ENCODE results near the gene AP5Z1.

AP5Z1 gene

DNA sequence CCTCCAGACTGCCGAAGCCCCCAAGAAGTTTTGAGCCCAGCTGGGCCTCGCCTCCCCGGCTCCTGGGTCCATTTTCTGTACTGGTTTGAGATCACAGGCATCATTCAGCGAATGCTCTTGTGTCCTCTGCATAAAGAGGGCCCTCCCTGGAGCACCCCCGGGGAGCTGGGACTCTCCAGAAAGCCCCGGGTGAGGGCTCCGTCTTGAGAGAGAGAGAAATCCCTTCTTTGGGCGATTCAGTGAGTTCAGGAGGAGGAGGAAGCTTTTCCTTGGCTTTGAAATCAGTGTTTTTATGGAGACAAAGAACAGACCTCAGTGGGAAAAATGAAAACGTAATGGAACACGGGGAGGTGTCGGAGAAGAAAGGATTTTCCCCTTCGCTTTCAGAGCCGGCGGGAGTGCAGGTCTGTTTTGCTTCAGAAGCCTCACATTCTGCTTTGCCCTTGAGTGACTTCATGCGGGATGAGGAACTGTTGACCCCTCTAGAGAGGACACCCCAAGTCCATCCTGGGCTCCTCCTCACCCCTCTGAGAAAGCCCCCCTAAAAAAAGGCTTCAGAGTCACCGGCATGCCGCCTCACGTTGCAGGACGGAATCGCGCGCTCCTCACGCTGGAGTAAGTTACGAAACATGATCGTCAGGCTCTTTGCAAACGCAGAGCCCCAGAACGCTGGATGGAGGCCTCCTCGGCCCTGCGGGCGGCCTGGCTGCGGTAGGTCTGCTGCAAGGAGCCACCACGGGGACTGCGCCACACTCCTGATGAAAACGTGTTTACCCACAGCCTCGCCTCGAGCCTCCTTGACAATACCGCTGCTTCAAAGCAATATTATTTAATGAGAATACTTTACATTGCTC, 8.5 kb upstream of the AP5Z1 start:
- no peak for DNase-seq (ENCODE audit: low read depth)

DNA sequence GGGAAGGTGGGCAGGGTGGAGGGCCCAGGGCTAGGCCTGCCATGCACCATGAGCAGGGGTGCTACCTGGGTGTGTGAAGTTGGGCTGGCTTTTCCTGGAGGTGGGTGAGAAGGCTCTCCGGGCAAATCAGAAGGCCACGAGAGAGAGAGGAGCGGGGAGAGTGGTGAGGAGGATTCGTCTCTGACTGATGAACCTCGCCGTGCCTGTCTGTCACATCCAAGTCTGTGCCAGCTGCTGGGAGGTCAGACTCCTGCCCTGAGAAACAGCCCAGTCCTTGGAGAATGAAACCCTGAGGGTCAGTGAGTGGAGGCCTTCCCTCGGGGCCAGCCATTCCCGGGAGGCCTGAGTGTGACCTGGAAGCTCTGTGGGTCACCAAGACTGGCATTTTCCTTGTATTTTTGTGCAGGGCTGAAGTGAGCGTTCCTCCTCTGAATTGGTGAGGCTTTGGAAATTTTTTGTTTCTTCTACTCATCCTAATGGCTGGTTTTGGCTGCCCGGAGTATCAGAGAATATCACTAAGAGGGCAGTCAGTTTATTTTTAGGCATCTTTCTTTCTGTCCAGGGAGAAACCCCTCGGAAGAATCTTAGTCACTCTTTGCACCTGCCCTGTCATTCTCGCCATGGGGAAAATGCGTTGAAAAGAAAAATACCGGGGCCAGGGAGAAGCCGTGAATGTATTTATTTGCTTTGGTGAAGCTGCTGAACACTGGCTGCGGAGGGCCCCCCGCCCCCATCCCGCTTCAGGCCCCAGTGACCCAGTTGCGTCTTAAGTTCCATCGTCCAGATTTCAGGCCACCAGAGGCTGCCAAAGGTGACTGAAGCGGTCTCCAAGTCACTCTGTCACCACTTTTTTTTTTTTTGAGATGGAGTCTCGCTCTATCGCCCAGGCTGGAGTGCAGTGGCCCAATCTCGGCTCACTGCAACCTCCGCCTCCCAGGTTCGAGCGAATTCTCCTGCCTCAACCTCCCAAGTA, 6.5 kb upstream of the AP5Z1 start:
- DNase-seq (ENCODE audit: low read depth): no peak

DNA sequence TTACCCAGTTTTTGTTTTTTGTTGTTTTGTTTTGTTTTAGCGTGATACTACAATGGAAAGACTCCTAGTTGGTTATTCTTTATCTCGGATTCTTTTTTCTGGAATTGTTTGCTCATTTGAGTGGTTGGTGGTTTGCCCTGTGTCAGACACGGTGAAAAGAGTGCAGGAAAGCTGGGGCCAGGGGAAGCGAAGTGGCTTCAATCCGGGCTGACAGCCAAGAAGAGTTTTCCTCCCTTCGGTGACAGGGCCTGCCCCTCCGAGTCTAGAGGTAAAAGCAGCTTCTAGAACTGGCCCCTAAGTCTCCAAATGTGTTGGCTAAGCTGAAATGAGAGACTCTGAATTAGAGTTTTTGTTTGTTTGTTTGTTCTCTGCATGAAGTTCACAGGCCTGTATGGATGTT, 5.7 kb upstream of the AP5Z1 start:
- DNase-seq (ENCODE audit: low read depth): peak; percentile 6

DNA sequence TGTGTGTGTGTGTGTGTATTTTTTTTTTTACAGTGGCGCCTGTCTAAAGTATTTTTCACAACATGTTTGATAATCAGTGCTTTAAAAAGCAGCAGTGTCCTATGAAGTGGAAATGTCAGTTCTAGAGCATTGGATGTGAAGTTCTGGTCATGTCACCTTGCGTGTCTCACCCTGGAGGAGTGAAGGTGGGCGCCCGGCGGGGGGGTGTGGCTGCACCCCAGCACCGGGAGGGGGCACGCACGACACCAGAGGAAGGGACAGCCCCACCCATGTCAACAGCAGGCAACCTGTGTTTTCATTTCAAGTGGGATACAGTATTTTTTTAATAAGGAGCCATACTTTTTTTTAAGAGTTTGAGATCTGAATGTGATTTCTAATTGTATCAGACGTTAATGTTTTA, 4.5 kb upstream of the AP5Z1 start:
- no peak for DNase-seq (ENCODE audit: low read depth)

- no peak for DNase-seq (ENCODE audit: low read depth)
These were observed 3.7 kb upstream of the AP5Z1 start for GRCh38 chr7:4771737-4772136.

GRCh38 chr7:4772306-4772705, 3.1 kb upstream of the AP5Z1 start:
- no peak for DNase-seq (ENCODE audit: low read depth)

DNA sequence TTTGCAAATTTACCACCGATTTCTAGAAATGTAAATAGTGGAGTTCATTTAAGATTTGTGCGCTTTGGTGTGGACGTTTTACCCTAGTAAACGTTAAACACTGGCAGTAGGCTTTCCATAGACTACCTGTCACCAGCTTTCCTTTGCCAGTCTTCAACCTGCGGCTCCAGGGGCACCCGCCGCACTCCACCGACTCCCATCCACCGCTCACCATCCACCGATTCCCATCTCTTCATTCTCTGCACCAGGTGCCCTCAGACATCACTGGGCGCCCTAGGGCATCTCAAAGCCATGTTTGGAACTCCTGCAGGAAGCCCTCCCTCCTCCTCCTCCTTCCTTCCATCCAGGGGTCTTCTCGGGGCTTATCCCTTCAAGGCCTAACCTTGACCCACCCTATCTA, 1.4 kb upstream of the AP5Z1 start:
- DNase-seq (ENCODE audit: low read depth): no peak

DNA sequence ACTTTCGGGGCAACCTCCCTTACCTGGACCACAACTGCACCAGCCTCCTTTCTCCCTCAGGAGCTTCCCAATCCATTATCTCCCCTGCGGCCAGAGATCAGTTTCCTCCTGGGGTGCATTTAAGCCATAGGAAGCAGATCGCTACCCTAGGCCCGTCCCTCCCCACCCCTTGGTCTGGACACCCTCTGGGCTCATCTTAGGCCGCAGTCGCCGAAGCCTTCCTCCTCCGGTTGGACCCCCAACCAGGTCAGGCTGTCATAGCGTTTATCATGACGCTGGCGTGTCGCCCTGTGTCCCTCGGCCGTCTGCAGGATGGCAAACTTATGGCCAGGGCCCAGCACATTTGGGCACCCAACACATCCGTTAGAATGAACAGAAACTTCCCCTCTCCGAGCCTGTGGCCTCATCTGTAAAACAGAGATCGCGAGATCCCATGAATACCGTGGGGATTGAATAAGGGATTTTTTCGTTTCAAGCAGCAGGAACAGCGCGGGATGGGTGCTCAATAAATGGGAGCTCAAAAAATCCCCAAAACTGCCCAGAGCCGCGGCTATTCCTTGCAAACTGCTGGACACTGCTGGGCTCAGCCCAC, 669 bp upstream of the AP5Z1 start:
- DNase-seq (ENCODE audit: low read depth): peak; percentile 81

- peak; percentile 67 for DNase-seq (ENCODE audit: low read depth)
These were observed 613 bp downstream of the AP5Z1 start for GRCh38 chr7:4775848-4776623.

DNA sequence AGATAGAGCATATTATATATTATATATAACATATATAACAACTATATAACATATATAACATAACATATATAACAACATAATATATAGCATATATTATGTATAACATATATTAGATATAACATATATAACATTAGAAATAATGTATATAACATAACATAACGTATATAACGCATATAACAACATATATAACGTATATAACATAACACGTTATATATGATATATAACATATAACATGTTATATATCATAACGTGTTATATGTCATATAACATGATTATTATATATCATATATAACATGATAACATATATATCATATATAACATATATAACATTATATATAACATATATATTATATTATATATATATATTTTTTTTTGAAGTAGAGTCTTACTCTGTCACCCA, 3.7 kb downstream of the AP5Z1 start:
- no peak for DNase-seq (ENCODE audit: low read depth)

GRCh38 chr7:4781366-4782069, 6.1 kb downstream of the AP5Z1 start:
- DNase-seq (ENCODE audit: low read depth): no peak

DNA sequence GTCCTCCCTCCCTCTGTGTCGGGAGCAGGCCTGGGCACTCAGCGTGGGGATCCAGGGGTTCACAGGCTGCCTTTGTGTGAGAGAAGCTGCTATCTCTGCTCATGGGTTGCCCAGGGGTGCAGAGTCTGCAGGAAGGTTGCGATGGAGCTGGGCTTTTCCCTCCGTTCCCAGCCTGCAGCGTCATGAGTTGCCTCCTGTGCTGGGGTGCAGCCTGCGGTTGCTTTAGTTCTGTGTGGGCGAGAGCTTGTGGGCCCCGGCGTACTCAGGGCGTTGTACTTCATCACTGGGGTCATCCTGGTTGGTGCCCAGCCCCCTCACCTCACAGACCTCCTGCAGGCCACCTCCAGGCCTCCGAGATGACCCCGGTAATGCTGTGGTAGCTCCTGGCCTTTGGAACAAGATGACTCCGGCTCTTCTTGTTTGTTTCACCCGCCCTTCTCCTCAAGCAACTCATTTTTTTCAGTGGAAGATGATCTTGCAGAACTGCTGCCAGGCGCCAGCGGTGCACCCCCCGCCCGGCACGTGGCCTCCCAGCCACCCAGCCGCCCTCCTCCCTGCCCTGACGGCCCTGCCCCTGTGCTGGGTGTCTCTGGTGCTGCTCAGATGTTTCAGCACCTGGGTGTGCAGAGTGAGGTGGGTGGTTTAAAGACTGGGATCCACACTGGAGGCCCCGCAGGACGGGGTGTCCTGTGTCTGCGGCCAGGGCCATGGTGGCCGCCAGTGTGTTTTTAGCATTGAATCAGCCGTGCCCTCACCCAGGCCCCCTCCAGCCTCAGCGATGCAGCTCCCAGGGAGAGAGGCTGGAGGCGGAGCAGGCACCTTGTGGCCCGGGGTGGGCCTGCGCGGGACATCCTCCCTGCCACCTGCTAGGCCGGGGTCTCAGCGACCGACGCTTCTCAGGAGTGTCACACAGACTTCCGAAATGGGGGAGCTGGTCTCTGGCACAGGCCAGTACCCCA, 7.2 kb downstream of the AP5Z1 start:
- DNase-seq (ENCODE audit: low read depth): no peak

DNA sequence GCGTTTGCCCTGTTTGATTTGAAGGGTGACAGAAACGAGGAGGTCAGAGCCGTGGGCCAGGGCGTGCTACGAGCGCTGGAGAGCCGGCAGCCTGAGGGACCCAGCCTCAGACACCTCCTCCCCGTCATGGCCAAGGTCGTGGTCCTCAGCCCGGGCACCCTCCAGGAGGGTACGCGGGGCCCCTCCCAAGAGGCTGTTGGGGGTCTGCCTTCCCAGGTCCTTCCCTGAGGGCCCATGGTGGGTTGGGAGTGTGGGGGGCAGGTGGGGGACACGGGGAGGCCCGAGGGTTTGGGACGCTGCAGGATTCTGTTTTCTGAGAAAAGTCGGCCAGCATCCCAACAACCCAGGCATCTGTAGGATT, 7.8 kb downstream of the AP5Z1 start:
- DNase-seq (ENCODE audit: low read depth): no peak

GRCh38 chr7:4783762-4784351, 8.4 kb downstream of the AP5Z1 start:
- no peak for DNase-seq (ENCODE audit: low read depth)

DNA sequence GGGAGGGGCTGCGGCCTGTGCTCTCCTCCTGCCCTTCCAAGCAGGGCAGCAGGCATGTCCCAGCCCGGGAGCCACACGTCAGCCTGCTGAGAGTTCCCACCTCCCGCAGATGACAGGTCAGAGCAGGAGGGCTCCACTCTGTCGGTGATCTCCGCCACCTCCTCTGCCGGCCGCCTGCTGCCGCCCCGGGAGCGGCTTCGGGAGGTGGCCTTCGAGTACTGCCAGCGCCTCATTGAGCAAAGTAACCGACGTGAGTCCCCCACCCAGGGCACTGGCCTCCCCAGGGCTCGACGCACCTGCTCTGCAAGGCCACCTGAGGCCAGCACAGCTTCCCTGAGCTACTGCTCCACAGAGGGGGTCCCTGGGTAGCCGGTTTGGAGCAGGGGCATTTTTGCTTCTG, 9.4 kb downstream of the AP5Z1 start:
- no peak for DNase-seq (ENCODE audit: low read depth)

- DNase-seq (ENCODE audit: low read depth): no peak
These were observed 9.9 kb downstream of the AP5Z1 start for GRCh38 chr7:4785371-4785770.

GRCh38 chr7:4786015-4786414, 10.6 kb downstream of the AP5Z1 start:
- DNase-seq (ENCODE audit: low read depth): no peak

DNA sequence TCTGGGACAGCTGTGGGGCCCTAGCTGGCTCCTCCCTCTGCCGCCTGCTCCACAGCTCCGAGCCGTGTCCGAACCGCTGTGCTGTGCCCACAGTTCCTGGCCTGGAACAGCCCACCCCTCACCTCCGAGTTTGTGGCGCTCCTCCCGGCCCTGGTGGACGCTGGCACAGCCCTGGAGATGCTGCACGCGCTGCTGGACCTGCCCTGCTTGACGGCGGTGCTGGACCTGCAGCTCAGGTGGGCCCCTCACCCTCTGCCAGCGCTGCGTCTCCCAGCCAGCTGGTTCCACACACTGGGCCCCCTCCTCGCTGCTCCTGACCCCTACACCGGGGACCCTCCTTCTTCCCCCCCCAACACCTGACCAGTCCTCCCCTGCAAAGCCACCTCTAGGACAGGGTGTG, 12.1 kb downstream of the AP5Z1 start:
- DNase-seq (ENCODE audit: low read depth): no peak

DNA sequence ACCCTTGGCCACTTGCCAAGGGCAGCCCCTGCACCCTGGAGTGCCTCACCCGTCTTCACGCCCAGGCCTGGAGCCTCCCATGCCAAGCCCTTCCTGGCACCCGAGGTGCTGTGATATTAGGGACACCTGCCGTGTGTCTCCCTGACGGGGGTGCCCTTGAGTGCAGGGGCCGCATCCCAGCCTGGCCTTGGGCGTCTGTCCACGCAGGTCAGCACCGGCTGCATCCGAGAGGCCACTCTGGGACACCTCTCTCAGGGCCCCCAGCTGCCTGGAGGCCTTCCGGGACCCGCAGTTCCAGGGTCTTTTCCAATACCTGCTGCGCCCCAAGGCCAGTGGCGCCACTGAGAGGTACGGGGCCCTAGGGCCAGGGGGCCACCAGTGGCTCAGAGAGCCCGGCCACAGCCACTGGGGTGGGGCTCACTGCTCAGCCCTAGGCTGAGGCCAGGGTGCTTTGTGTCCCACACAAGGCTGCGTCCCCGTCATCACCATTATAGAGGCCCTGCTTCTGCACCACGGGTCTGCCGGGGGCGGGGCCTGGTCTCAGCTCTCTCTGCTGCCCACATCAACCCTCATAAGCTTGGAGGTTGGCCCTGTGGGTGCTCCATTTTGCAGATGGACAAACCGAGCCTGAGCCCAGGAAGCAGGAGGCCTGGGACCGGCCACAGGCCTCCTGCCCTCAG, 12.7 kb downstream of the AP5Z1 start:
- no peak for DNase-seq (ENCODE audit: low read depth)
